Pons (tissue), 1 donor: ENCODE measurements around the gene SYNE2.

Experiments
- DNase-seq: peaks from one replicate; pipeline ENCODE4 v3.0.0-alpha.2; 2016; ENCODE audit warnings: low spot score

The SYNE2 gene

DNA sequence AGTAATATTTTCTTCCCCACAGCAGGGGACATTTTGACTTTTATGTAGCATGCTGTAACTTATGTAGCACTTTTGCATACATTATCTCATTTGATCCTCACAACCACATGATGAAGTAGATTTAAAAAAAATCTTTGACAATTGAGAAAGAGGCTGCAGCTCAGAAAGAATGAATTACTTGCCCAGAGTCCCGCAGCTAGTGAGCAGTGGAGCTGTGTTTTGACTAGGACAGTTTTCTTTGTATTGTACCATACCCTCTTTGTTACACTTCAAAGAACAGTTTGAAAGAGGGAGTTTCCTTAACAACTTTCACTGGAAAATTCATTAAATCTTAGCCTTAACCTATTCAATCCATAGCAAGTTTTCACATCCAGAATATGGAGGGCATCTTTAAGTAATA is 58.6 kb downstream of the SYNE2 start:
- DNase-seq = no peak

DNA sequence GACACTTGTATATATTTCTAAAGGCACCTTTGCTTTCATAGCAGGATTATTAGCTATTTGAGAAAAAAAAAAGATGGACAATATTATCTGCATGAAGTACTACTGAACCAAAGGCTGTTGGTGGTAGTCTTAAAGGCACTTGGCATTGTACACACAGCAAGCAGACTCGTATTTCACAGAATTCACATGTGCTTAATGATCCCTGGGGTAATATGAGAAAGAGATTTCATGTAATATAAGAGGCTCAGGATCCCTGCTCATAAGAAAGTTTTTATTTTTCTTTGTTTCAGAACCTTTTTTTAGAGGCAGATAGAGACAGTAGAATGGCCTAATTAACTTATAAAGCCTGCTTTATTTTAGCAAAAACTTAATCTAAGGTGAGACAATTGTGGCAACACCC is 59.5 kb downstream of the SYNE2 start:
- DNase-seq = no peak

DNA sequence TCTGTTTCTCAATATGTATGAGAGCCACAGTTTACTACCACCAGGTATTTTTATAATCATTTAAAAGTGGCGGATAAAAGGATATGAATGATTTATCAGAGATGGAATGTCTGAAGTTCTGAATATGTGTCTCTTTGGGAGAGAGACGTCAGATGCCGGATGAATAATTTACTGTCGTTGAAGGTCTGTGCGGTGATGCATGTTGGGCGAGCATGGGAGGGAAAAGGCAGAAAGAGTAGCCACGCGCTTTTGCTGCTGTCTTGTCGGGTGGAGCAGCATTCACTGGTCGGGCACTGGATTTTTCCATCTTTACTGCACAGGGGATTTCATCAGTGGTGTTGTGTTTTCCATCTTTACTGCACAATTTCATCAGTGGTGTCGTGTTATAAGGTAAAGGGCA is 65.6 kb downstream of the SYNE2 start:
- DNase-seq = no peak

GRCh38 chr14:63922696-63923421 is 70.1 kb downstream of the SYNE2 start:
- DNase-seq = no peak

DNA sequence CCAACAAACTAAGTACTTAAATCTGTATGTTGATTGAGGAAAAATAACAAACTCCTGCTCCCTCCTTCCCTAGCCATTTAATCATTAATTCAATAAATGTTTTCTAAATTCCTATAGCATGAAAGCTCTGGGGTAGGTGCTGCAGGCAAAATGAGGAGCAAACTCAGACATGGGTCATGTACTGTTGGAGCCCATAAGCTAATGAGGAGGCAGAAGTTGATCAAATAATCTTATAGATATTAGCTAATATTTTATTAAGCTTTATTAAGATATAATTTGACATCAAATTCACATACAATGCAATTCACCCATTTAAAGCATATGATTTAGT is 70.6 kb downstream of the SYNE2 start:
- no peak for DNase-seq

DNA sequence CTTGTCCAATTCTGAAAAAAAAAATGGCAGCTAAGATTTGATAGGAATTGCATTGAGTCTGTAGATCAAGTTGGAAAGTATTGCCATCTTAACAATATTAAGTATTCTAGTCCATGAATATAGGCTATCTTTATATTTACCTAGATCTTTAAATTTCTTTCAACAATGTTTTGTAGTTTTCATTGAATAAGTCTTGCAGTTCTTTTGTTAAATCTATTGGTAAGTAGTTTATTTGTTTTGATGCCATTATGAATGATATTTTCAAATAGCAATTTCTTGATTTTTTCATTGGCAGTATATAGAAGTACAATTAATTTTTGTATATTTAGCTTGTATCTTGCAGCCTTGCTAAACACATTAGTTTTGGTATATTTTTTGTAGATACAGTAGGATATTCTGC is 71.6 kb downstream of the SYNE2 start:
- DNase-seq = no peak

- no peak for DNase-seq
Observed at GRCh38 chr14:63926641-63927040, 73.8 kb downstream of the SYNE2 start.

DNA sequence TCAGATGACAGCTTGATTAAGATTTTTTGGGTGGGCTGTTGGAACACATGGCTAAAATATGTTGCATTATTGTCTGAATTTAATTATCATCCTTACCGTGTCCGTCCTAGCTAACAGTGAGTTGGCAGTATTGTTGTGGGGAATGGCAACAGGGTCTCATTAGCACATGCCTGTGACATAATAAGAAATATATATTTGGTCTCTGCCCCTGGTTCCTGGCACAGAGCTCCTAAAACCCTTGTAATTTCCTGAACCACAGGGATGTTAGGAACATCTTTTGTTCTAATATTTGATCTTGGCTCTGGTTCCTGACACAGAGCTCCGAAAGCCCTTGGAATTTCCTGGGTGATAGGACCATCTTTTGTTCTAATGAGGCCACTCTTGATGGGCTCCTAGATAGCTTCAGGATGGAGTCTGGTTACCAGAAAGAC is 76.0 kb downstream of the SYNE2 start:
- no peak for DNase-seq

DNA sequence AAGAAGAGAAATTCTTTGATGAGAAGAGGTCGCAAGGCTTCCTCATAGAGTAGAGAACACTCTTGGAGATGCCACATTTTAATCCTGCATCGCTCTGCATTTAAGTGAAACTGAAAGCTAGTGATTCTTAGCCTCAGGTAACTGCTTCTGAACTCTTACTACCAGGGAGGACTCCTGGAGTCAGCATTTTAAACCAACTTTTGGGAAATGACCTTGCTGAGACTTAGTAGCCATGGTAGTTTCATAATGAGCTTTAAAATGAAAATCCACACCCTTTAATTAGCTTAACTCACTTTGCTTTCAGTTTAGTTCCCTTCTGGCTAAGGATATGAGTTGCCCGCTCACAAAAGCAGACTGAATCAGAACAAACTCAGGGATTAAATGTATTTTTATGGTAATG is 80.3 kb downstream of the SYNE2 start:
- no peak for DNase-seq

DNA sequence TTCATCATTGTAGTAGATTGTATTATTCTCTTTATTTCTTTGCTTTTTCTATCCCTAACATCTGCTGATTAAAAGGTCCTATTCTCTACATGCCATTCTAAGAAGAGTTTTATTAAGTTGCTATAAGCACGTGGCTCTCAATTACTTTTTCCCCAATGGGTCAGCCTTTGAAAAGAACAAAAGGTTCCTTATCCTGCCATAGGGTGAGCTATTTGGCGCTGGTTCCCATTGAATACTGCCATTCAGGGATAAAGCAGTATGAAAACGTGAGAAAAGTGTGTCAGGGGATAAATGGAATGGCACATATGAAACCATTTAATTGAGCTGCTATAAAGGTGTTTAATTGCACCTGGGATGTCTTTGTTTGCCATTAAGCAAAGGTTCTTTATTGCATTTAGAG is 80.9 kb downstream of the SYNE2 start:
- peak; percentile 13 for DNase-seq

DNA sequence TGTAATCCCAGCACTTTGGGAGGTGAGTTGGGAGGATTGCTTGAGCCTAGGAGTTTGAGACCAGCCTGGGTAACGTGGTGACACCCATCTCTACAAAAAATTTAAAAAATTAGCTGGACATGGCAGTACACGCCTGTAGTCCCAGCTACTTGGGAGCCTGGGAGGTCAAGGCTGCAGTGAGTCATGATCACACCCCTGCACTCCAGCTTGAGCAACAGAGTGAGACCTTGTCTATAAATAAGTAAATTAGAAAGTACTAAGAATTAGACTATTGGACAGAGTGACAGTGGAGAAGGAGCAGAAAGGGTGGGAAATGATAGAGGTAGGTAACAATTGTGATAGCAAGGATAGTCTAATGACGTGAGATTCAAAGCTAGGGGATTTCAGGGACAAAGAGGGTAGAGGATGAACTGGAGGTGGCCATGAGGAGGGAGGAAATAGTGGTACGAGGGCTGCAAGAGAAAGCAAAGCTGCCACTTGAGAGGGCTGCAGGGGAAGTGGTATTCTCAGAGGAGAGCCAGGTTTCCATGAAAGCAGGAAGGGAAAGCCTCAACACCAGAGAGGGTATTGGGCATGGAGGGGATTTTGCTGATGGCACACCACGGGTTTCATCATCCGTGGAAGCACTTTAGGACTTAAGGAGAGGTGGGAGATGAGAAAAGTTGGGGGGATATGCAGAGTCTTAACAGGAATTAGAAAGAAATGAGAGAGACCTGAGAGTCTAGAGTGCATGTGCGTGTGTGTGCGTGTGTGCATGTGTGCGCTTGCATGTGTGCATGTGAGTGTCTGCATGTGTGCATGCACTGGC is 85.6 kb downstream of the SYNE2 start:
- no peak for DNase-seq

- no peak for DNase-seq
Observed at GRCh38 chr14:63939006-63939270, 86.1 kb downstream of the SYNE2 start.

DNA sequence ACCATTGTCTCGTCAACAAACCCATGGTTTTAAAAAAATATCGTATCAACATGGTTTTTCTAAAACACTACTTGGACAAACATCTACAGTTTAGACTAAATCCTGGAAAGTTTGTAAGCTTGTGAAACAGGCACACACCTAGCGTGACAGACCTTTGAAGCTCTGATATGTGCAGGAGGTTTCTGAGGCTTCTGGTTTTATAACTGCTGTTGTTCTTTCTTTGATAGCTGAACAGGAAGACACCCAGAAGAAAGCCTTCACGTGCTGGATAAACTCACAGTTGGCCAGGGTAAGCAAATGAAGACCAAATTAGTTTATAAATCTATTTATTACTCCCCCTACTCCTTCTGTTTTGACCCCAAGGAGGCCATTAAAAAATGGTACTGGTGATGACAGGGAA is 87.6 kb downstream of the SYNE2 start:
- DNase-seq = no peak

- no peak for DNase-seq
Observed at GRCh38 chr14:63941023-63941422, 88.2 kb downstream of the SYNE2 start.

GRCh38 chr14:63949696-63950095 is 96.9 kb downstream of the SYNE2 start:
- no peak for DNase-seq

DNA sequence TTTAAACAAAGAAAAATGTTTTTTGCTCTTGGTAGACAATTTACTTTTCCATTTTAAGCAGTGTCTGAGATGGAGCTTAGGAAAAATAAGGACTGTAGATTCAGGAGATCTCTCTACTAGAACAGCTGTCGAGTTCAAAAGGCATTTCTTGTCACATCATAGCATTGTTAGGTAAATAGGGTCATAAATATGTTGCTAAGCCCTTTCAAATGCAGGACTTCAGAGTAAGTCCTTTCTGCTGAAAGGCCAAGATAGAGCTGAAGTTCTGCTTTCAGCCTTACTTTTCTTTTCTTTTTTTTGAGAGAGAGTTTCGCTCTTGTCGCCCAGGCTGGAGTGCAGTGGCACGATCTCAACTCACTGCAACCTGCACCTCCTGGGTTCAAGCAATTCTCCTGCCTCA is 98.2 kb downstream of the SYNE2 start:
- no peak for DNase-seq

DNA sequence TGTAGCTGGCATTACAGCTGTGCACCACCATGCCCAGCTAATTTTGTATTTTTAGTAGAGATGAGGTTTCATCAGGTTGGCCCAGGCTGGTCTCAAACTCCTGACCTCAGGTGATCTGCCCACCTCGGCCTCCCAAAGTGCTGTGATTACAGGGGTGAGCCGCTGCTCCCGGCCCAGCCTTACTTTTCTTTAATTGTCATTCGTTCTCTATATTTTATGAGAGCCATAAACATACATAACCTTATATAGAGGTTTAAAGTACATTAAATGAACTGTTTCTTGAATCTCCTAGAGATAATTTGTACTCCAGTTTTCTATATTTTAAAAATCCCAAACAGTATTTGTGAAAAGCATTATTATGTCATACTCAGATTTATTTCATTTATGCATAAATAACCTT is 98.6 kb downstream of the SYNE2 start:
- DNase-seq = no peak

- DNase-seq = no peak
Observed at GRCh38 chr14:63952053-63952932, 99.5 kb downstream of the SYNE2 start.

GRCh38 chr14:63952933-63953437 is 100.2 kb downstream of the SYNE2 start:
- no peak for DNase-seq

- DNase-seq = no peak
Observed at GRCh38 chr14:63956326-63956725, 103.5 kb downstream of the SYNE2 start.

- DNase-seq = no peak
Observed at GRCh38 chr14:63960926-63961567, 108.2 kb downstream of the SYNE2 start.

DNA sequence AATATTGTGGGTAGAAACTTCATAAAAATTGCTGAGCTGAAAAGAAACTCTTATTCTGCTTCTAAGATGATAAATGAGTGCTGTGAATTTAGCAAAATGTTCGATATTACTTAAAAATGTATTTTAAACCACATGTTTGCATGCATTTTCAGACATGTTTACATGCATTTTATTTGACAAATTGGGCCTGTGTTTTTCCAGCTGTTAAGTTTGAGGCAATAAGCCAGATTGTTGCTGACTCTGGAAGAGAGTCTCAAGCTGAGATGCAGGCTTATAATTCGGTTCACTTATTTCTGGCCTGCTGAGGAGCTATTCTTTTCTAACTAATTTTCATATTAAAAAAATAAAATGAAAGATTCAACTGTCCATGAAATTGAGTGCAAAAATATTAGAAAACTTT is 110.1 kb downstream of the SYNE2 start:
- no peak for DNase-seq
